Measurements from ENCODE around the gene SLC16A5.

DNA sequence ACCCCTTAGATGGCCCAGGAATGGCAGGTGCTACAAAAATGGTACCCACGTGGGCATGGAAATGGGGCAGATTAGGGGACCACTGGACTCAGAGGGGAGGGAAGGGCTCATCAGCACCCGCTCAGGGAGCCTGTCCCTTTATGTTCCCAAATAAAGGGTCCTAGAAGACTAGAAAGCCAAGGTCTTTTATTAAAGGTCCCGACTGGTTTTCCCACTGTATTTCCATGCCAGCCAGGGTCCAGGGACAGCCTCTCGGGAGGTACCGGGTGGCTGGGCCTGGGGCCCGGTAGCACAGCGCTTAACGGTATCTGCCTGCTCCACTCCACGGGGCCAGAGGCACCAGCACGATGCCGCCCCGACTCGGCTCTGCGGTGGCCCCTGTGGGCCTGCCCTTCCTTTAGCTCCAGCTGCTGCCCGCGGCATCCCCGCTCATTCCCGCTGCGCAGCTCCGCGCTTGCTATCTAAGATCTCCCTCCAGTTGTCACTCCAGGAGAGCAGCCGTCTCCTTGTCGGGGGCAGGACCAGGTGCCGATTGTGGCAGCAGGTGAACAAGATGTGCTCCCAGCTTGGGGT, 42.4 kb downstream of the SLC16A5 start:
- TF ChIP-seq CTCF (IDR thresholded peaks at IDR 0.05) (no peak), ESRRA (CRISPR knock-in tag; IDR thresholded peaks at IDR 0.05; ENCODE audit: borderline replicate concordance) (no peak), SP1 (CRISPR knock-in tag; conservative IDR thresholded peaks at IDR 0.05) (no peak), MAX (CRISPR knock-in tag; IDR thresholded peaks at IDR 0.05) (no peak), FOXP1 (CRISPR knock-in tag; IDR thresholded peaks at IDR 0.05; ENCODE audit: borderline replicate concordance) (no peak), ZNF671 (CRISPR knock-in tag; IDR thresholded peaks at IDR 0.05) (no peak), NFYB (CRISPR knock-in tag; conservative IDR thresholded peaks at IDR 0.05; ENCODE audit: low read depth) (no peak), PREB (CRISPR knock-in tag; IDR thresholded peaks at IDR 0.05; ENCODE audit: borderline replicate concordance) (no peak), NR3C1 (CRISPR knock-in tag; conservative IDR thresholded peaks at IDR 0.05; ENCODE audit: low read depth) (no peak), JUN (CRISPR knock-in tag; IDR thresholded peaks at IDR 0.05) (no peak)
- TF ChIP-seq, protein P1, sequence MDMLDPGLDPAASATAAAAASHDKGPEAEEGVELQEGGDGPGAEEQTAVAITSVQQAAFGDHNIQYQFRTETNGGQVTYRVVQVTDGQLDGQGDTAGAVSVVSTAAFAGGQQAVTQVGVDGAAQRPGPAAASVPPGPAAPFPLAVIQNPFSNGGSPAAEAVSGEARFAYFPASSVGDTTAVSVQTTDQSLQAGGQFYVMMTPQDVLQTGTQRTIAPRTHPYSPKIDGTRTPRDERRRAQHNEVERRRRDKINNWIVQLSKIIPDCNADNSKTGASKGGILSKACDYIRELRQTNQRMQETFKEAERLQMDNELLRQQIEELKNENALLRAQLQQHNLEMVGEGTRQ (CRISPR knock-in tag; IDR thresholded peaks at IDR 0.05): no peak
